ENCODE results near the gene NUDT8. TPM values are rescaled to one million over a fixed set of nuclear protein-coding genes. Genes with fewer than 3 reads are reported as not detected.
"Not testable (repeated sequence)": the region's sequence is repeated elsewhere in the genome, so short reads cannot be mapped to it uniquely, and the experiment has no call there.

Gene NUDT8
- total RNA-seq, 1 donor from 2014 or later: 5.8 TPM

DNA sequence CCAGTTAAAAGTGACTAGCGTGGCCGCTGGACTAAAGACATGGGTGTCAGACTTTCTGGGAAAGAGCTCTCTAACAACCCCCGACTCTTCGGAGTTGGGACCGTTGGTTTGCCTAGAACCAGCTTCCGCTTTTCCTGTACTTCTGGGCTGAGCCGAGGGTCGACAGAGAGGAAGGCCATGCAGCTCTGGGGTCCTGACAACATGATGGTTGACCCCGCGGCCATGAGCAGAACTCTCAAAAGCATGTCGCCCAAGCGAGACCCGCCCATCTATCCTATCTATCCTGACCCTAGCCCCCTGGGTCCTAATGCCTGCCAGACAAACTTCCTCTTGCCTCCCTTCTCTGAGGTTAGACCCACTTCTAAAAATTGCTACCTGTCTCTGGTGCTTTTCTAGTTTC is 9.1 kb downstream of the NUDT8 start:
- not testable (repeated sequence) for H3K9me3 Mint-ChIP-seq (ENCODE audit: unreplicated experiment); H3K4me1 Mint-ChIP-seq (ENCODE audit: low read depth, unreplicated experiment); H3K27ac Mint-ChIP-seq (ENCODE audit: unreplicated experiment); H3K36me3 Mint-ChIP-seq (ENCODE audit: unreplicated experiment)
- DNase-seq: peak; percentile 55
- H3K27me3 Mint-ChIP-seq (ENCODE audit: unreplicated experiment): peaks cover 14% of the 10 kb centered on the region
- peak overlapping the region; percentile 89 for H3K4me3 Mint-ChIP-seq (ENCODE audit: unreplicated experiment)

DNA sequence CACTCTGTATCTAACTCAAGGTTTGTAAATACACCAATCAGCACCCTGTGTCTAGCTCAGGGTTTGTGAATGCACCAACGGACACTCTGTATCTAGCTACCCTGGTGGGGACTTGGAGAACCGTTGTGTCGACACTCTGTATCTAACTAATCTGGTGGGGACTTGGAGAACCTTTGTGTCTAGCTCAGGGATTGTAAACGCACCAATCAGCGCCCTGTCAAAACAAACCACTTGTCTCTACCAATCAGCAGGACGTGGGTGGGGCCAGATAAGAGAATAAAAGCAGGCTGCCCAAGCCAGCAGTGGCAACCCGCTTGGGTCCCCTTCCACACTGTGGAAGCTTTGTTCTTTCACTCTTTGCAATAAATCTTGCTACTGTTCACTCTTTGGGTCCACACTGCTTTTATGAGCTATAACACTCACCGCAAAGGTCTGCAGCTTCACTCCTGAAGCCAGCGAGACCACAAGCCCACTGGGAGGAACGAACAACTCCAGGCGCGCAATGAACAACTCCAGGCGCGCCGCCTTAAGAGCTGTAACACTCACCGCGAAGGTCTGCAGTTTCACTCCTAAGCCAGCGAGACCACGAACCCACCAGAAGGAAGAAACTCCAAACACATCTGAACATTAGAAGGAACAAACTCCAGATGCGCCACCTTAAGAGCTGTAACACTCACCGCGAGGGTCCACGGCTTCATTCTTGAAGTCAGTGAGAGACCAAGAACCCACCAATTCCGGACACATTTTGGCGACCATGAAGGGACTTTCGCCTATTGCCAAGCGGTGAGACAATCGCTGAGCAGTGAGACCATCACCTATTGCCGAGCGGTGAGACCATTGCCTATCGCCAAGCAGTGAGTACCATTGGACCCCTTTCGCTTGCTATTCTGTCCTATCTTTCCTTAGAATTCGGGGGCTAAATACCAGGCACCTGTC is 9.8 kb downstream of the NUDT8 start:
- not testable (repeated sequence) for H3K36me3 Mint-ChIP-seq (ENCODE audit: unreplicated experiment); H3K27ac Mint-ChIP-seq (ENCODE audit: unreplicated experiment); DNase-seq; H3K4me1 Mint-ChIP-seq (ENCODE audit: low read depth, unreplicated experiment); H3K9me3 Mint-ChIP-seq (ENCODE audit: unreplicated experiment)
- peaks cover 14% of the 10 kb centered on the region for H3K27me3 Mint-ChIP-seq (ENCODE audit: unreplicated experiment)
- peak overlapping the region; percentile 89 for H3K4me3 Mint-ChIP-seq (ENCODE audit: unreplicated experiment)

DNA sequence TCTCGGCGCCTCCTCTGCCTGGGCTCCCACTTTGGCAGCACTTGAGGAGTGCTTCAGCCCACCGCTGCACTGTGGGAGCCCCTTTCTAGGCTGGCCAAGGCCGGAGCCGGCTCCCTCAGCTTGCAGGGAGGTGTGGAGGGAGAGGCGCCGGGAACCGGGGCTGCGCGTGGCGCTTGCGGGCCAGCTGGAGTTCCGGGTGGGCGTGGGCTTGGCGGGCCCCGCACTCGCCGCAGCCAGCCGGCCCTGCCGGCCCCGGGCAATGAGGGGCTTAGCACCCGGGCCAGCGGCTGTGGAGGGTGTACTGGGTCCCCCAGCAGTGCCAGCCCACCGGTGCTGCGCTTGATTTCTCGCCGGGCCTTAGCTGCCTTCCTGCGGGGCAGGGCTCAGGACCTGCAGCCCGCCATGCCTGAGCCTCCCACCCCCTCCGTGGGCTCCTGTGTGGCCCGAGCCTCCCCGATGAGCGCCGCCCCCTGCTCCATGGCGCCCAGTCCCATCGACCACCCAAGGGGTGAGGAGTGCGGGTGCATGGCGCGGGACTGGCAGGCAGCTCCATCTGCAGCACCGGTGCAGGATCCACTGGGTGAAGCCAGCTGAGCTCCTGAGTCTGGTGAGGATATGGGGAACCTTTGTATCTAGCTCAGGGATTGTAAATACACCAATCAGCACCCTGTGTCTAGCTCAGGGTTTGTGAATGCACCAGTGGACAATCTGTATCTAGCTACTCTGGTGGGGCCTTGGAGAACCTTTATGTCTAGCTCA is 10.7 kb downstream of the NUDT8 start:
- peaks cover 14% of the 10 kb centered on the region for H3K27me3 Mint-ChIP-seq (ENCODE audit: unreplicated experiment)
- not testable (repeated sequence) for H3K27ac Mint-ChIP-seq (ENCODE audit: unreplicated experiment); DNase-seq; H3K9me3 Mint-ChIP-seq (ENCODE audit: unreplicated experiment); H3K36me3 Mint-ChIP-seq (ENCODE audit: unreplicated experiment); H3K4me1 Mint-ChIP-seq (ENCODE audit: low read depth, unreplicated experiment); H3K4me3 Mint-ChIP-seq (ENCODE audit: unreplicated experiment)

DNA sequence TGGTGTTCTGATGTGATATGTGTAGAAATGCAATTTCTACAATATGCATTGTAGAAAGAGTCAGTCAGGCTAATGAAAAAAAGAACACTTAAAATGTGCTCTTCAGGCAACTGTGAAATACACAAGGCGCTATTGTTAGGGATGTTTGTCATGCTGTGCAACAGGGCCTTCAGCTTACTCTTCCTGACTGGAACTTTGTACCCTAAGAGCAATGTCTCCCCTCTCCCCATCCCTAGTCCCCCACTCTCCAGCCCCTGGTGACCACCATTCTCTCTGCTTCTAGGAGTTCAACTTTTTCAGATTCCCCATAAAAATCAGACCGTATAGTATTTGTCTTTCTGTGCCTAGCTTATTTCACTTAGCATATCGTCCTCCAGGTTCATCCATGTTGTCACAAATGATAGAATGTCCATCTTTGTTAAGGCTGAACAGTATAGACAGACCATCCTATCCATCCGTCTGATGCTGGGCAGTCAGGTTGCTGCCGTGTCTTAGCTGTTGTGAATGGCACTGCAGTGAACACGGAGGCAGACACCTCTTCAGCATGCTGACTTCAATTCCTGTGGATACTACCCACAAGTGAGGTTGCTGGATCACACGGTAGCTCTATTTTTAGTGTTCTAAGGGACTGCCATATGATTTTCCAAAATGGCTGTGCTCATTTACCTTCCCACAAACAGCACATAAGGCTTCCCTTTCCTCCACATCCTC is 12.3 kb downstream of the NUDT8 start:
- no peak for DNase-seq
- Mint-ChIP-seq H3K36me3 (ENCODE audit: unreplicated experiment) (no peaks in the 10 kb centered on the region), H3K27me3 (ENCODE audit: unreplicated experiment) (peaks cover 14% of the 10 kb centered on the region), H3K4me3 (ENCODE audit: unreplicated experiment) (no peak overlapping the region), H3K9me3 (ENCODE audit: unreplicated experiment) (peaks cover 3% of the 10 kb centered on the region), H3K27ac (ENCODE audit: unreplicated experiment) (no peak overlapping the region), H3K4me1 (ENCODE audit: low read depth, unreplicated experiment) (peaks cover 8% of the 10 kb centered on the region)
- TF ChIP-seq, protein P1, sequence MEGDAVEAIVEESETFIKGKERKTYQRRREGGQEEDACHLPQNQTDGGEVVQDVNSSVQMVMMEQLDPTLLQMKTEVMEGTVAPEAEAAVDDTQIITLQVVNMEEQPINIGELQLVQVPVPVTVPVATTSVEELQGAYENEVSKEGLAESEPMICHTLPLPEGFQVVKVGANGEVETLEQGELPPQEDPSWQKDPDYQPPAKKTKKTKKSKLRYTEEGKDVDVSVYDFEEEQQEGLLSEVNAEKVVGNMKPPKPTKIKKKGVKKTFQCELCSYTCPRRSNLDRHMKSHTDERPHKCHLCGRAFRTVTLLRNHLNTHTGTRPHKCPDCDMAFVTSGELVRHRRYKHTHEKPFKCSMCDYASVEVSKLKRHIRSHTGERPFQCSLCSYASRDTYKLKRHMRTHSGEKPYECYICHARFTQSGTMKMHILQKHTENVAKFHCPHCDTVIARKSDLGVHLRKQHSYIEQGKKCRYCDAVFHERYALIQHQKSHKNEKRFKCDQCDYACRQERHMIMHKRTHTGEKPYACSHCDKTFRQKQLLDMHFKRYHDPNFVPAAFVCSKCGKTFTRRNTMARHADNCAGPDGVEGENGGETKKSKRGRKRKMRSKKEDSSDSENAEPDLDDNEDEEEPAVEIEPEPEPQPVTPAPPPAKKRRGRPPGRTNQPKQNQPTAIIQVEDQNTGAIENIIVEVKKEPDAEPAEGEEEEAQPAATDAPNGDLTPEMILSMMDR (IDR thresholded peaks at IDR 0.05; ENCODE audit: partially characterized antibody, unreplicated experiment): no peak

DNA sequence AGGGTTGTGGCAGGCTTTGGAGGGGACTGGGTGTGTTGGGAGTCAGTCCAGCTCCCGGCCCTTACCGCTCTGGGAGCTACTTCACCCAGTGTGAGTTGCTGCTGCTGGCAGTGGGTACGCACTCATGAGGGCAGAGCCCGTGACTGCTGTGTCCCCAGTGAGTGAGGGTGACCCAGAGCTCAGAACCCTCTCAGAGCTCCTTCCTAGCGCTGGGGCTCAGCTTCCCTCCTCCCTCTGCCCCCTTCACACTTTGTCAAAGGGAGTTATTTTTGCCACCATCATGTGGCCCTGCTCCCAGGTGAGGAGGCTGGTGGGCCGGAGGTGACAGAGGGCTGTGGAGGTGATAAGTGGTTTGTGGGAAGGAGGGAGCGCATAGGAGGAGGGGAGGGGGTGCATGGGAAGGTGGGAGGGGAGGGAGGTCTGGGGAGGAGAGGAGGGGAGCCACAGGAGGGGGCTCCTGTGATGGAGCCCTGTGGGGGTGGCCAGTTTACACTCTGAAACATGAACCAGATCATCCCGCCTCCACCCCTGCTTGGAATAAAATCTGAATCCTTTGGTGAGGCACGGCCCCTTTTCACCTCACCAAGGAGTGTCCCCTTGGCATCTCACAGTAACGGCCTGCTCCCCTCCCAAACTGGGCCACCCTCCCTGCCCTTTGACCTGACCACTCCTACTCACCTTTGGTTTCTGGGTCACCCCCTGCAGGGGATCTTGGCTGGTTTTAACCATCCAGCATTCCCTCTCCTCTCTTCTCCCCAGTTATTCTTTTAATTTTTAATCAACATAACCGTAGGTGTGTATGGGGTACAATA is 13.1 kb downstream of the NUDT8 start:
- Mint-ChIP-seq H3K36me3 (ENCODE audit: unreplicated experiment) (no peaks in the 10 kb centered on the region), H3K4me1 (ENCODE audit: low read depth, unreplicated experiment) (peaks cover 8% of the 10 kb centered on the region), H3K9me3 (ENCODE audit: unreplicated experiment) (peaks cover 3% of the 10 kb centered on the region), H3K27me3 (ENCODE audit: unreplicated experiment) (peaks cover 14% of the 10 kb centered on the region), H3K4me3 (ENCODE audit: unreplicated experiment) (no peak overlapping the region), H3K27ac (ENCODE audit: unreplicated experiment) (no peak overlapping the region)
- TF ChIP-seq, protein P1 (IDR thresholded peaks at IDR 0.05; ENCODE audit: partially characterized antibody, unreplicated experiment): no peak
- DNase-seq: no peak
